Fibroblast of skin of left biceps (primary cell): ENCODE data around the gene TRABD2B.
"Not testable (repeated sequence)": the region's sequence is repeated elsewhere in the genome, so short reads cannot be mapped to it uniquely, and the experiment has no call there.

ENCODE experiments used
- DNase-seq, 2 experiments: peaks; one replicate each; pipeline ENCODE4 v3.0.0-alpha.2; 2013; ENCODE audit warnings: low read depth in 2 of 2

The TRABD2B gene

DNA sequence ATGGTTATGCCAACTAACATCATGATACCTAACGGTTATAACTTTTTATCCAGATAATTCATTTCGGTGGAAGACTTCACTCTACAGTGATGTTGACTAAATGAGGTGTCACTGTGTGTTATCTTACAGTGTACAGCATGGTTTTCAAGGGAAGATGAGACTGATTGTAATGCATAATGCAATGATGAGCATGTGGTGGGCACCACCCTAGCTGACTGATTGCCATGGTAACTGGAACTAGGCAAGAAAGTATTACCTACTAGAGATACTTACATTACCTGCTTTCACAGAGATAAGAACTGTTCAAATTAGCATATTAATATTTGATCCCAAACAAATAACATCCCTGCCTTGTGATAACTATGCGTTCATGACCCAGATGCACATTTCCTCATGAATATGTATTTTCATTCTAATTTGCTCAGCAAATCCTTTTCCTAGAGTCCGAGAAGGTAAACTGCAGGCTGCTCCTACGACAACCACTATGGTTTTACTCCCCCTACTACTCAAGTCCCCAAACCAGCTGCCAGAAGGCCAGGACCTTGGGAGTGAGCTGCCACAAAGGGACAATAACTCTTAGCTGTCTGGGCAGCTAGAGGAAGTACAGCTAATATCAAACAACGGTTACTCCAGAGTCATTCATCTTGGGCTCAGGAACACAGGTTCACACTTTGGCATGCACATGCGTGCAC lies 29.2 kb downstream of the TRABD2B start:
- no peak for DNase-seq

DNA sequence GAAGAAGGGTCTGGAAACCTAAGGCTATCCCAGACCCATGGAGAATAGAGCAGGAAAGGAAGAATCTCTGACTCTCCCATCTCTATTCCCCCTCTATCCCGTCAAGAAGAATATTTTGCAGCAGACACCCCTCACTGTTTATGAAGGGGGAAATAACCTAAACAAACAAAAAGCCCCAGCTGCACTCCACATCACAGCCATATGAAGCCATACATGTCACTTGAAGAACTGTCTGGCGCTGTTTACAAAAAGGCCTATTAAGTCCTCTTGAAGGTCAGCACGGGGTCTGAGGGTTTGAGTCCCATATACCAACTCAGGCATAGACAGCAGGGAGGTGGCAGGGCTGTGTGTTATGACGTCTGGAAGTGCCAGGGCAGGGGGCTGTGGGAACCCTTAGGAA lies 31.4 kb downstream of the TRABD2B start:
- no peak for DNase-seq

- DNase-seq = no peak
Measured at GRCh38 chr1:47964636-47965035, 32.5 kb downstream of the TRABD2B start.

- no peak for DNase-seq
Measured at GRCh38 chr1:47963568-47964358, 33.4 kb downstream of the TRABD2B start.

GRCh38 chr1:47962750-47963492 lies 34.3 kb downstream of the TRABD2B start:
- no peak for DNase-seq

- DNase-seq = not testable (repeated sequence)
Measured at GRCh38 chr1:47961835-47962234, 35.4 kb downstream of the TRABD2B start.

DNA sequence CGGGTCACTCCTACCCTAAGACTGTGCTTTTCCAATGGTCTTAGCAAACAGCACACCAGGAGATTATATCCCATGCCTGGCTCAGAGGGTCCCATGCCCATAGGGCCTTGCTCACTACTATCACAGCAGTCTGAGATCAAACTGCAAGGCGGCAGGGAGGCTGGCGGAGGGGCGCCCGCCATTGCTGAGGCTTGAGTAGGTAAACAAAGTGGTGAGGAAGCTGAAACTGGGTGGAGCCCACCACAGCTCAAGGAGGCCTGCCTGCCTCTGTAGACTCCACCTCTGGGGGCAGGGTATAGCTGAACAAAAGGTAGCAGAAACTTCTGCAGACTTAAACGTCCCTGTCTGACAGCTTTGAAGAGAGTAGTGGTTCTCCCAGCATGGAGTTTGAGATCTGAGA lies 40.7 kb downstream of the TRABD2B start:
- not testable (repeated sequence) for DNase-seq

- no peak for DNase-seq
Measured at GRCh38 chr1:47953661-47954060, 43.5 kb downstream of the TRABD2B start.

DNA sequence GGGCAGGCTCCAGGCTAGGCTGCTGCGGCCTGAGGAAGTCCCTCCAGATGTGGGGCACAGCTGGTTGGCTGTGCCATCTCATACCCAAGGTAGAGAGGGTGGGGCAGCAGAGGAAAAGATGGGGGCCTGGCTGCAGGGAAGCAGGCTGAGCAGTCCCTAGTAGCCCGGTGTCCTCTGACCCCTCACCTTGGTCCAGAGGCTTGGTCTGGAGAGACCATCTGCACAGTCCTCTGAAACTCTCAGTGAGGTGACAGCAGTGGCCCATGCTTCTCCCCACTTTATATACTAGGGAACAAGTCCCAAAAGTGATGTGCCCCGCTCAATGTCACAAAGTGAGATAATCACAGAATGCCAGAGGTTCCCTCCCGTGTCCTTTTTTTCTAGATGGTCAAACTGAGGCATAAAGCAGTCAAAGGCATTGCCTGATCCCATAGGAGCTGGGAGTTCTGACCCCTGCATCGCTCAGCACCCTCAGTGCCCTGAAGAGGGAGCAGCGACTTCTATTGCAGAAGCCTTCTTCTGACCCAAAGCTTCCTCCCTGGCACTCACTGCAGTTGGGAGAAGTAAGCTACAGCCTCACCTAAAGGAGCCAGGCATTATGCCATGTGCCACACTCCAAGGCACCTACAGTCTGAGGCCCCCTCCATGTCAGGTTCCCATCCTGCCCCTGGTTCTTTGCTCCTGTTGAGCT lies 45.5 kb downstream of the TRABD2B start:
- DNase-seq = no peak

DNA sequence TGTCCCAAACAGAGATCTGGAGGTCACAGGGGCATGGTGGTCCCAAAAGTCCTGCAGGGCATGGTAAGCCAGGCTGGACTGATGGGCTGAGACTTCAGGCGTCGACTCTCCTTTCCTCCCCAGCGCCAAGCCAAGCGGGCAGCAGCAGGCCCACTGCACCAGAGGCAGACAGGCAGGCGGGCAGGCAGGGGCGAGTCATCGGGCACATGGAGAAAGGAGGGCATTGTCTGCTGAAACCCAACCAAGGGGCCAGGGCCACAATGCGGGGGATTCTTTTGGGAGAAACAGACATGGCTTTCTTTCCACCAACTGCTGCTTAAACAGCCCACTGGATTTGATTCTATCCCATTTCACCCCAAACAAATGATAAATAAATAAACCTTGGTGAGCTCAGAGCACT lies 46.2 kb downstream of the TRABD2B start:
- no peak for DNase-seq

GRCh38 chr1:47950471-47950870 lies 46.7 kb downstream of the TRABD2B start:
- DNase-seq = no peak

DNA sequence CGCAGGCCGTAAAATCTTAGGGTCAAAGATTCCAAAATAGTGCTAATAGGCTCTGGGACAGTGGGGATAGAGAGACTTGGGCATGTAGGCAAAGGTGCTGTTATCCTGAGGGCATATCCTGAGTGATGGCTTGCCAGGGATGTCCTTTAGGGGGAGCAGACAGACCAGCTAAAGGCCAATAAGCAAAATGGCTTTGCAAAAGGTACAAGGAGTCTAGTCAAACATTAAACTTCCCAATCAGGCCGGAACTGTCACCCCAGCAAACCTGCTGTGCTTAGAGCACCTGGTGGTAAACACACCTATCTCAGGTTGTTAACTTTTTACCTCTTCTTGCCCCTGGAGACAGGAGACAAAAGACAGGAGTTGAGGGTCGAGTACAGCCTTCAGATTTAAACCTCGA lies 49.1 kb downstream of the TRABD2B start:
- no peak for DNase-seq

GRCh38 chr1:47947531-47947930 lies 49.7 kb downstream of the TRABD2B start:
- no peak for DNase-seq

GRCh38 chr1:47944561-47944960 lies 52.6 kb downstream of the TRABD2B start:
- DNase-seq = no peak

DNA sequence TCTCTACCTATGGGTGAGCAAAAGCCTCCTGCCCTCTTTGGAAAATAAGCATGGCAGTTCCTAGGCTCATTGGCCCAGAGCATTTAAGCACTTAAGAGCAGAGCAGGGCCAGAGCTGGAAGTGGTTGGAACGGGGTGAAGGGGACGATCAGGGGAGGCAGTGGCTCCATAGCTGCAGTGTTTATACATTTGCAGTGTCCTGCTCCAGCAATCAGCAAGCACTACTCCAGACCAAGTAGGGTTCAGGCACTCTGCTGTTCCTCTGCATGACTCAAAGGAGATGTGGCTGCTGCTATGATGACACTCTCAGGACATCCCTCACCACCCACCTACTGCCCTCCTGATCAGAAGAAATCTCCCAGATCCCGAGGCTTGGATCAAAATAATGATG lies 55.0 kb downstream of the TRABD2B start:
- no peak for DNase-seq

GRCh38 chr1:47941609-47942239 lies 55.5 kb downstream of the TRABD2B start:
- DNase-seq = peak in 1 of 2 experiments; percentile 10

DNA sequence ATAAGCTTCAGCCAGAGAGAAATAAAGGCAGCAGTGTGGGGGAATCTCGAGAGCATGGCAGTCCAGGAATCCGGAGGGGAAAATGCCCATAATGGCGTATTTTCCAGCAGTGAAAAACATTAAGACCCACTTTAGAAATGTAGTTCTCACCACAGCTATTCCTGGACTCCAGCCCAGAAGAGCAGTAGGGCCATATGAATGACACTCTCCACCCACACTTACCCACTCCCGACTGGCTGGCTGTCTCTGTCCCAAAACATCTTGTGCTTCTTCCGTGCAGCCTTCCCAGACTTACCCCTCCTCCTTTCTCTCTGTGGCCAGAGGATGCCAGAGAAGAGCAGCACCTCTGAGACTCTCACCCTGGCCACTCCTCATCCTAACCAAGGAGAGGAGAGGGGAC lies 56.4 kb downstream of the TRABD2B start:
- peak in 1 of 2 experiments; percentile 21 for DNase-seq

- DNase-seq = peak in 1 of 2 experiments; percentile 4
Measured at GRCh38 chr1:47940326-47940725, 56.9 kb downstream of the TRABD2B start.

- peak; percentile 40 to 62 for DNase-seq
Measured at GRCh38 chr1:47938520-47938919, 58.7 kb downstream of the TRABD2B start.

DNA sequence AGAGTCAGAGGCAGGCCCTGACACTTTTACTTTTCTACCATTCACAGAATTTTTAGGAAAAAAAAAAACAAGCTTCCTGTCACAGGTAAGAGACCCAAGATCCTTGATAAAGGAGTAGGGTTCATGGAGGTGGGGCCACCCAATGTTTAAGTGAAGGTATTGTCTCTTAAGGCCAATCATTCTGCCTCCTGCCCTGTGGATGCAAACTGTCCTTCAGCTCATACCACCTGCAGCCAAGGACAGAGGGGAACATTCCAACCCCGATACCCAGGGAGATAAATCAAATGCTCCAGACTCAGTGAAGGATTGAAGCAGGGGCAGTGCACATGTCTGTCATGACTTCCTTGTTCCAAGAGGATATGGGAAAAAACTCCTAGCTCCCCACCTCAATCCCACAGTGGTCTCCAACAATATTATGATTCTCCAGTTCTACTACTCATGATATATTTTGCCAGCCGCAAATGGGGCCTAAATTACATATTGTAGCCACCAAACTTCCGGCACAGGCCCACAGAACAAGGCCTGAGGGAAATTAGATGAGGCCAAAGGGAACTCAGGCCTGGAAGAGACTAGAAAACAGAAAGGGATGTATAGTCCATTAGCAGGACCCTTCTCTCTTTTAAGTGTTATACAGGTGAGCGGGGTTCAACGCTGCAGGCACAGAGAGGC lies 59.5 kb downstream of the TRABD2B start:
- no peak for DNase-seq
